Esophagus muscularis mucosa (tissue), 4 donors: ENCODE measurements around the gene PSMA5. TPM values are rescaled to one million over a fixed set of nuclear protein-coding genes. Genes with fewer than 3 reads are reported as not detected.
"Not testable (repeated sequence)": the region's sequence is repeated elsewhere in the genome, so short reads cannot be mapped to it uniquely, and the experiment has no call there.

Source experiments
- DNase-seq: peaks from one replicate; pipeline ENCODE4 v3.0.0-alpha.2; 2017; ENCODE audit errors: extremely low spot score
- H3K27ac ChIP-seq, 4 donors: fragments of 200-600 bp; sonication (generic); replicated peaks in 1 of 4; 1 replicate in 3 of 4; 2 replicates in 1 of 4; pipeline ENCODE4 v1.5.1; 2016 to 2019; ENCODE audit warnings: mild to moderate bottlenecking in 1 of 4
- H3K27me3 ChIP-seq, 4 donors: fragments of 200-600 bp; sonication (generic); one replicate each; pipeline versions ENCODE4 v1.5.1 to v1.6.0; 2016 to 2019
- H3K36me3 ChIP-seq, 4 donors: fragments of 200-600 bp; sonication (generic); one replicate each; pipeline ENCODE4 v1.5.1; 2016 to 2019
- H3K4me1 ChIP-seq, 4 donors: fragments of 200-600 bp; sonication (generic); one replicate each; pipeline ENCODE4 v1.5.1; 2016 to 2019
- H3K4me3 ChIP-seq, 4 donors: fragments of 200-600 bp; sonication (generic); 1 replicate in 2 of 4; 2 replicates in 2 of 4; pipeline ENCODE4 v1.5.1; 2016 to 2019; ENCODE audit warnings: mild to moderate bottlenecking in 4 of 4, moderate library complexity in 1 of 4
- H3K9me3 ChIP-seq, 4 donors: fragments of 200-600 bp; sonication (generic); 1 replicate in 3 of 4; 2 replicates in 1 of 4; pipeline ENCODE4 v1.5.1; 2016 to 2019
- EP300 ChIP-seq: sonication (generic); formaldehyde crosslinking; IDR thresholded peaks from one replicate; pipeline ENCODE4 v1.6.1; 2017; ENCODE audit warnings: antibody characterized with exemption
- POLR2A ChIP-seq: fragments of 450-650 bp; IDR thresholded peaks from one replicate; pipeline ENCODE4 v1.6.1; 2017; ENCODE audit warnings: antibody characterized with exemption, moderate library complexity, mild to moderate bottlenecking, low read depth
- POLR2AphosphoS5 ChIP-seq, 2 donors: sonication (generic); formaldehyde crosslinking; IDR thresholded peaks; one replicate each; pipeline ENCODE4 v1.6.1; 2017; ENCODE audit warnings: antibody characterized with exemption in 2 of 2
- WGBS: methylation state at CpG from one replicate; pipeline ENCODE4 v1.1.5; 2018; 5-methylcytosine and 5-hydroxymethylcytosine counted together
- intact Hi-C: fragments of 100-400 bp; cut with DNase I; formaldehyde crosslinking; loops from one replicate; pipeline ENCODE4 v1.15.1; 2023
- total RNA-seq, 4 donors: library from RNA; depleted of rRNA; stranded (reverse); fragments of >200 nt; gene quantifications; one replicate each; pipeline versions ENCODE4 v1.1.0 to v1.2.1, GENCODE V29; 2016
- TF ChIP-seq, protein P1 (sequence below), 3 experiments: fragments of 200-600 bp in 2 of 3; fragments of 450-650 bp in 1 of 3; sonication (generic) in 2 of 3; IDR thresholded peaks; one replicate each; pipeline ENCODE4 v1.5.1; 2017 to 2019; ENCODE audit warnings: antibody characterized with exemption in 3 of 3, mild to moderate bottlenecking in 2 of 3, moderate library complexity in 1 of 3

Gene PSMA5
- 10 to 100 TPM; 15.8 to 29.8 (median 27.4) TPM for total RNA-seq

DNA sequence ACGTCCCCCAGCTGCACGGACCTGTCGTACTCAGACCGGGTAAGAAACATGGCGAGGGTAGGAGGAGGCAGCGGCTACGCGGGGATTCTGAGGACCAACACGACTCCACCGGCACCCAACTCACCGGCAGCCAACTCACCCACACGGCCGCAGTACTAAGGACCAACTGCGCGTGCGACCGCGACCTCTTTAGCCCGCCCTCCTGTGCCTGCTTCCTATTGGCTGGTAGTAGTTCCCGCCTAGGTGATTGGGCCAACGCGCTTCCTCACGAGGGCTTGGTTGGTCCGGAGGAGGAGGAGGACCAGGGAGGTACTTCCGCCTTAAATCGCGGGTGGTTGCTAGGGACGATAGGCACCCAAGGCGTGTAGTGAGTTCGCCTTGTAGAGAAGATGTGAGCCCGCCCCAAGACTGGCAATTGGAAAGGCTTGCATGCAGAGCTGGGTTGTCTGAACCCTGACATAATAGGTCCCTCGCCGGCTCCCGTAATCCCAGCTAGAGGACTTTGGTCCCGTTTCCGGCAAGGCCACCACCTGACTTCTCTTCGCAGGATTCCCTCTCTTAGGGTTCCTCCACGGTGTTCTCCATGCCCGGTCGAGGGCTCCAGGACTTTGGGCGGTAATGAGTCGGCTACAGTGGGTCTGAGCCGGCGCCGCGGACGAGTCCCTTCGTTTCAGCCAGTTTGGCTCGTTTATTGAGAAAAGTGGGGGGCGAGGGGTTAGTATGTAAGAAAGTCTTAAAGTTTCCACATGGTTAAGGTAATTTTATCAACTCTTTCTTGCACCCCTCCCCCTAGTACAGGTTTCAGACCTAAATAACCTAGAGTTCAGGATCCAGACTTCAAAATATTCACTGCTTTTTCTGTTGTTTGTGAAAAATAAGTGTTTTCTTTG lies at the start of gene PSMA5:
TSS of gene PSMA5 (minus strand) at position 168 of the 890 bp plus-strand sequence. CDS start at position 50, 118 bp downstream.
- 0% methylated on average over 25 of the region's 50 CpGs for WGBS
- Histone ChIP-seq H3K4me1 (peaks cover 31 to 51% (median 47%) of the 10 kb centered on the region in 4 donors), H3K9me3 (no peaks in the 10 kb centered on the region), H3K27ac (peak within 1 kb of the TSS; percentile 84 to 94 (median 90)), H3K4me3 (peak within 1 kb of the TSS; percentile 80 to 95 (median 90)), H3K27me3 (no peaks in the 10 kb centered on the region), H3K36me3 (peaks cover 1 to 5% (median 2%) of the 10 kb centered on the region in 4 donors)
- DNase-seq = peak; percentile 99
- TF ChIP-seq EP300 = no peak
- TF ChIP-seq POLR2AphosphoS5 (IDR thresholded peaks at IDR 0.05) = peak; percentile 85 to 89
- TF ChIP-seq, protein P1, sequence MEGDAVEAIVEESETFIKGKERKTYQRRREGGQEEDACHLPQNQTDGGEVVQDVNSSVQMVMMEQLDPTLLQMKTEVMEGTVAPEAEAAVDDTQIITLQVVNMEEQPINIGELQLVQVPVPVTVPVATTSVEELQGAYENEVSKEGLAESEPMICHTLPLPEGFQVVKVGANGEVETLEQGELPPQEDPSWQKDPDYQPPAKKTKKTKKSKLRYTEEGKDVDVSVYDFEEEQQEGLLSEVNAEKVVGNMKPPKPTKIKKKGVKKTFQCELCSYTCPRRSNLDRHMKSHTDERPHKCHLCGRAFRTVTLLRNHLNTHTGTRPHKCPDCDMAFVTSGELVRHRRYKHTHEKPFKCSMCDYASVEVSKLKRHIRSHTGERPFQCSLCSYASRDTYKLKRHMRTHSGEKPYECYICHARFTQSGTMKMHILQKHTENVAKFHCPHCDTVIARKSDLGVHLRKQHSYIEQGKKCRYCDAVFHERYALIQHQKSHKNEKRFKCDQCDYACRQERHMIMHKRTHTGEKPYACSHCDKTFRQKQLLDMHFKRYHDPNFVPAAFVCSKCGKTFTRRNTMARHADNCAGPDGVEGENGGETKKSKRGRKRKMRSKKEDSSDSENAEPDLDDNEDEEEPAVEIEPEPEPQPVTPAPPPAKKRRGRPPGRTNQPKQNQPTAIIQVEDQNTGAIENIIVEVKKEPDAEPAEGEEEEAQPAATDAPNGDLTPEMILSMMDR (IDR thresholded peaks at IDR 0.05) = peak in 1 of 3 experiments; percentile 27
- TF ChIP-seq POLR2A = peak; percentile 71
- intact Hi-C loops = loop anchor here (5.0 kb wide), 3 partner anchors 41 to 106 kb away; partner anchors contain the start of genes ATXN7L2 and SYPL2

- TF ChIP-seq, protein P1 (IDR thresholded peaks at IDR 0.05) = no peak
- TF ChIP-seq POLR2A (no peak), EP300 (no peak), POLR2AphosphoS5 (IDR thresholded peaks at IDR 0.05) (no peak)
- Histone ChIP-seq H3K36me3 (peaks cover 0 to 29% (median 25%) of the 10 kb centered on the region in 4 donors), H3K9me3 (no peaks in the 10 kb centered on the region), H3K27ac (no peak overlapping the region), H3K4me3 (no peak overlapping the region), H3K27me3 (no peaks in the 10 kb centered on the region), H3K4me1 (no peaks in the 10 kb centered on the region)
- 76% methylated on average over 8 of the region's 9 CpGs for WGBS
- intact Hi-C loops = no loop called here
- no peak for DNase-seq
Observed at GRCh38 chr1:109475261-109475660, 49.0 kb upstream of the PSMA5 start.

DNA sequence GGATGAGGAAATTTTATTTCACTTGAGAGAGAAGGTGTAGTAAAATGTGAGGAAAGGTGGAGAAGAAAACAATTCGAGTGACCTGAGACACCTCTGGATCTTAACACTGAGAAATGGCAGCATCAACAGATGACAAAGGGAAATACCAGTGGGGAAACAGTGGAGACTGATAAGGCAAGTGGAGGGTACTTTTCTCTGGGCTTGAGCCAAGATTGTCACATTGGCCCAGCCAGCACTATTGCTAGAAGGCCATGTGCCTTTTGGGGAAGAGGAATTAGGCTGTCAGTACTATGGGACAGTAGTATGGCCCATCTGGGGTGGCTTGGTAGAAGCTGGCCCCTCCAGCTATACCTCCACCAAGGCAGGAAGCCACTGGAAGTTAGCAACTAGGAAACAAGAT lies 48.4 kb upstream of the PSMA5 start:
- intact Hi-C loops = no loop called here
- WGBS = 81% methylated on average over 1 of the region's 1 CpG
- no peaks in the 10 kb centered on the region for H3K4me1 ChIP-seq
- no peak for DNase-seq
- H3K27me3 ChIP-seq = no peaks in the 10 kb centered on the region
- H3K27ac ChIP-seq = no peak overlapping the region
- no peak overlapping the region for H3K4me3 ChIP-seq
- H3K9me3 ChIP-seq = no peaks in the 10 kb centered on the region
- H3K36me3 ChIP-seq = peaks cover 0 to 24% (median 20%) of the 10 kb centered on the region in 4 donors
- TF ChIP-seq POLR2A (no peak), EP300 (no peak), POLR2AphosphoS5 (IDR thresholded peaks at IDR 0.05) (no peak)
- TF ChIP-seq, protein P1 (IDR thresholded peaks at IDR 0.05) = no peak

GRCh38 chr1:109473284-109474057 lies 47.2 kb upstream of the PSMA5 start:
- intact Hi-C loops, H3K4me1 ChIP-seq, H3K4me3 ChIP-seq, H3K27ac ChIP-seq, H3K9me3 ChIP-seq, H3K27me3 ChIP-seq, DNase-seq: not testable (repeated sequence)
- H3K36me3 ChIP-seq = peaks cover 0 to 18% (median 13%) of the 10 kb centered on the region in 4 donors
- WGBS = 87% methylated on average over 12 of the region's 12 CpGs

DNA sequence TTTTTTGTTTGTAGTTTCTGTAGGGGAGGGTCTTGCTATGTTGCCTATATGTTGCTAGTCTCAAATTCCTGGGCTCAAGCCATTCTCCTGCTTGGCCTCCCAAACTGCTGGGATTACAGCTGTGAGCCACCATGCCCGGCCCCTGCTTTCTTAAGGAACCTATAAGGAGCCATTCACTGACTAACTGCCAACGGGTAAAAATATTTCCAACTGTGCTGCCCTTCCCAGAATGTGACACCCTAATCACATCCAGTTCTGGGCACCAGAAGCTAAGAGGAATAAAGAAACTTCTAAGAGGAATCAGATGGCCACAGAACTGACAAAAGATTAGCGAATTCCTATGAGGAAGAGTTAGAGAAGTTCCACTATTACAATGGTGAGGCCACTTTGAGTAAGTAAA lies 46.5 kb upstream of the PSMA5 start:
- intact Hi-C loops = no loop called here
- Histone ChIP-seq H3K9me3 (no peaks in the 10 kb centered on the region), H3K27ac (no peak overlapping the region), H3K4me3 (no peak overlapping the region), H3K4me1 (peaks cover under 1 to 8% (median 2%) of the 10 kb centered on the region in 4 donors), H3K36me3 (peaks cover 0 to 13% (median 11%) of the 10 kb centered on the region in 4 donors), H3K27me3 (no peaks in the 10 kb centered on the region)
- 49% methylated on average over 3 of the region's 3 CpGs for WGBS
- no peak for DNase-seq
- TF ChIP-seq EP300 = no peak
- no peak for TF ChIP-seq POLR2AphosphoS5 (IDR thresholded peaks at IDR 0.05)
- no peak for TF ChIP-seq POLR2A
- TF ChIP-seq, protein P1 (IDR thresholded peaks at IDR 0.05) = no peak
